Neural progenitor cell (in vitro differentiated cells): ENCODE data around the gene PTPRB.

ENCODE experiments used
- EZH2 ChIP-seq: fragments of 200-600 bp; sonication (generic); IDR thresholded peaks from 2 replicates; pipeline ENCODE4 v1.6.1; 2017; ENCODE audit warnings: antibody characterized with exemption, mild to moderate bottlenecking, moderate library complexity
- EZH2phosphoT487 ChIP-seq: fragments of 200-600 bp; sonication (generic); IDR thresholded peaks from 2 replicates; pipeline ENCODE4 v1.6.1; 2017; ENCODE audit warnings: antibody characterized with exemption
- TF ChIP-seq, protein P1 (sequence below): fragments of 200-600 bp; sonication (generic); IDR thresholded peaks from 2 replicates; pipeline ENCODE4 v1.5.1; 2017; ENCODE audit warnings: antibody characterized with exemption, mild to moderate bottlenecking

DNA sequence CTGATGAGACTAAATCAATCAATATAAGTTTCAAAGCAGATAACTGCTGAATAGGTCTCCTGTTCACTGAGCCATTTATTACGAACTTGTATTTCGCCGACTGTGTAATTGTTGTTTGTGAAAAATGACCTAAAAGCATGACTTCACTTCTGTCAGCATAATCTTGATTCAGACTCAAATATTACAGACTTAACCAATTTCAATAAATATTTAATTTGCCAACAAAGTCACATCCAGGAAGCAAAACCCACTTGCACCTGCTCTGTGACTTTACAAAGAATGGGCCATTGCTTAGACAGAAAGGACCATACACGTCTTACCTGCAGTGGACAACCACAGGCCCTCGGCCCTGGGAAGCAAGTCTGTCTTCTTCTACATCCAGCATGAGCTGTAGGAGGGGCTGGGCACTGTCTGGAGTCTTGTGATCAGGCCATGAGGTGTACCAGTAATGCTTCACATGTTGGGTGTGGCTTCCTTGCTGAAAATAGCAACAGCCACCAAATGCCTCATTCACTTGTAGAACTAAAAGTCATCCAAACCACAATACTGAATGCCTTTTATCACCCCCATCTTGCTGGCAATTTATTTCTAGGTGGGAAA is 23.5 kb upstream of the PTPRB start:
- TF ChIP-seq, protein P1, sequence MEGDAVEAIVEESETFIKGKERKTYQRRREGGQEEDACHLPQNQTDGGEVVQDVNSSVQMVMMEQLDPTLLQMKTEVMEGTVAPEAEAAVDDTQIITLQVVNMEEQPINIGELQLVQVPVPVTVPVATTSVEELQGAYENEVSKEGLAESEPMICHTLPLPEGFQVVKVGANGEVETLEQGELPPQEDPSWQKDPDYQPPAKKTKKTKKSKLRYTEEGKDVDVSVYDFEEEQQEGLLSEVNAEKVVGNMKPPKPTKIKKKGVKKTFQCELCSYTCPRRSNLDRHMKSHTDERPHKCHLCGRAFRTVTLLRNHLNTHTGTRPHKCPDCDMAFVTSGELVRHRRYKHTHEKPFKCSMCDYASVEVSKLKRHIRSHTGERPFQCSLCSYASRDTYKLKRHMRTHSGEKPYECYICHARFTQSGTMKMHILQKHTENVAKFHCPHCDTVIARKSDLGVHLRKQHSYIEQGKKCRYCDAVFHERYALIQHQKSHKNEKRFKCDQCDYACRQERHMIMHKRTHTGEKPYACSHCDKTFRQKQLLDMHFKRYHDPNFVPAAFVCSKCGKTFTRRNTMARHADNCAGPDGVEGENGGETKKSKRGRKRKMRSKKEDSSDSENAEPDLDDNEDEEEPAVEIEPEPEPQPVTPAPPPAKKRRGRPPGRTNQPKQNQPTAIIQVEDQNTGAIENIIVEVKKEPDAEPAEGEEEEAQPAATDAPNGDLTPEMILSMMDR: no peak
- TF ChIP-seq EZH2phosphoT487: no peak
- TF ChIP-seq EZH2: no peak
